HG03097 (cell line): Measurements from ENCODE around the gene RUNX3.

Source experiments
- ATAC-seq: cut with Tn5 transposase; IDR thresholded peaks from one replicate; pipeline ENCODE4 v1.9.1; 2021; ENCODE audit not compliant: unreplicated experiment, low FRiP score

The RUNX3 gene

GRCh38 chr1:24867084-24867870 is 62.8 kb downstream of the RUNX3 start:
- ATAC-seq = no peak

- ATAC-seq = no peak
Measured at GRCh38 chr1:24866211-24867083, 63.6 kb downstream of the RUNX3 start.

- no peak for ATAC-seq
Measured at GRCh38 chr1:24865587-24865986, 64.5 kb downstream of the RUNX3 start.

GRCh38 chr1:24865168-24865567 is 64.9 kb downstream of the RUNX3 start:
- no peak for ATAC-seq

- ATAC-seq = no peak
Measured at GRCh38 chr1:24864370-24864777, 65.7 kb downstream of the RUNX3 start.

- ATAC-seq = no peak
Measured at GRCh38 chr1:24862775-24863483, 67.1 kb downstream of the RUNX3 start.

- no peak for ATAC-seq
Measured at GRCh38 chr1:24861821-24862727, 68.0 kb downstream of the RUNX3 start.

- no peak for ATAC-seq
Measured at GRCh38 chr1:24860841-24861240, 69.2 kb downstream of the RUNX3 start.

GRCh38 chr1:24859063-24860010 is 70.7 kb downstream of the RUNX3 start:
- no peak for ATAC-seq

GRCh38 chr1:24858277-24858676 is 71.8 kb downstream of the RUNX3 start:
- ATAC-seq = no peak

- no peak for ATAC-seq
Measured at GRCh38 chr1:24857507-24858133, 72.5 kb downstream of the RUNX3 start.

GRCh38 chr1:24856787-24857506 is 73.1 kb downstream of the RUNX3 start:
- ATAC-seq = no peak

- no peak for ATAC-seq
Measured at GRCh38 chr1:24855474-24855873, 74.6 kb downstream of the RUNX3 start.

- ATAC-seq = no peak
Measured at GRCh38 chr1:24853649-24854048, 76.4 kb downstream of the RUNX3 start.

- ATAC-seq = no peak
Measured at GRCh38 chr1:24850328-24850920, 79.7 kb downstream of the RUNX3 start.

- no peak for ATAC-seq
Measured at GRCh38 chr1:24849672-24850295, 80.3 kb downstream of the RUNX3 start.
